SU-DHL-6 (cell line): ENCODE data around the gene NEURL2.

Experiments used
- CTCF ChIP-seq: fragments of 200-600 bp; sonication (generic); IDR thresholded peaks from one replicate; pipeline ENCODE4 v1.5.1; 2017; ENCODE audit warnings: antibody characterized with exemption, mild to moderate bottlenecking, low read length, moderate library complexity; ENCODE audit not compliant: insufficient read depth, poor library complexity, severe bottlenecking
- EZH2phosphoT487 ChIP-seq: fragments of 200-600 bp; sonication (generic), shearing (Covaris generic); conservative IDR thresholded peaks from 2 replicates; pipeline ENCODE4 v1.6.1; 2018; ENCODE audit warnings: mild to moderate bottlenecking, antibody characterized with exemption, low read length, moderate library complexity, mixed read lengths

GRCh38 chr20:45921337-45922189 lies 30.6 kb upstream of the NEURL2 start:
- no peak for TF ChIP-seq CTCF
- no peak for TF ChIP-seq EZH2phosphoT487
